WERI-Rb-1 (cell line): ENCODE measurements around the gene NSMCE1.

Experiments
- DNase-seq: peaks from one replicate; pipeline ENCODE4 v3.0.0-alpha.2; 2020
- H3K27ac ChIP-seq: fragments of 250-450 bp; sonication (Bioruptor Pico); 2 replicates; pipeline ENCODE4 v1.5.1; 2020; ENCODE audit warnings: mild to moderate bottlenecking, moderate library complexity
- H3K27me3 ChIP-seq: fragments of 250-450 bp; sonication (Bioruptor Pico); 2 replicates; pipeline ENCODE4 v1.5.1; 2021; ENCODE audit warnings: mild to moderate bottlenecking, low read depth, moderate library complexity; ENCODE audit not compliant: insufficient read depth, severe bottlenecking
- H3K36me3 ChIP-seq: fragments of 250-450 bp; sonication (Bioruptor Pico); 2 replicates; pipeline ENCODE4 v1.5.1; 2020; ENCODE audit warnings: mild to moderate bottlenecking, moderate library complexity
- H3K4me3 ChIP-seq: 2 replicates; pipeline ENCODE4 v1.5.1; 2011; ENCODE audit warnings: low read depth, mild to moderate bottlenecking, control low read depth, low read length
- H3K9me3 ChIP-seq: fragments of 250-450 bp; sonication (Bioruptor Pico); 2 replicates; pipeline ENCODE4 v1.5.1; 2021; ENCODE audit warnings: mild to moderate bottlenecking, moderate library complexity; ENCODE audit not compliant: severe bottlenecking
- TF ChIP-seq, protein P1 (sequence below): IDR thresholded peaks from 2 replicates; pipeline ENCODE4 v1.5.1; 2011; ENCODE audit warnings: low read depth, mild to moderate bottlenecking, control low read depth, inconsistent platforms, low read length

The NSMCE1 gene

GRCh38 chr16:27226976-27227705 is 41.4 kb downstream of the NSMCE1 start:
- H3K27ac ChIP-seq = no peak overlapping the region; the same call in 1 of the 2 replicates
- no peaks in the 10 kb centered on the region for H3K9me3 ChIP-seq
- DNase-seq = no peak
- H3K4me3 ChIP-seq = no peak overlapping the region
- TF ChIP-seq, protein P1, sequence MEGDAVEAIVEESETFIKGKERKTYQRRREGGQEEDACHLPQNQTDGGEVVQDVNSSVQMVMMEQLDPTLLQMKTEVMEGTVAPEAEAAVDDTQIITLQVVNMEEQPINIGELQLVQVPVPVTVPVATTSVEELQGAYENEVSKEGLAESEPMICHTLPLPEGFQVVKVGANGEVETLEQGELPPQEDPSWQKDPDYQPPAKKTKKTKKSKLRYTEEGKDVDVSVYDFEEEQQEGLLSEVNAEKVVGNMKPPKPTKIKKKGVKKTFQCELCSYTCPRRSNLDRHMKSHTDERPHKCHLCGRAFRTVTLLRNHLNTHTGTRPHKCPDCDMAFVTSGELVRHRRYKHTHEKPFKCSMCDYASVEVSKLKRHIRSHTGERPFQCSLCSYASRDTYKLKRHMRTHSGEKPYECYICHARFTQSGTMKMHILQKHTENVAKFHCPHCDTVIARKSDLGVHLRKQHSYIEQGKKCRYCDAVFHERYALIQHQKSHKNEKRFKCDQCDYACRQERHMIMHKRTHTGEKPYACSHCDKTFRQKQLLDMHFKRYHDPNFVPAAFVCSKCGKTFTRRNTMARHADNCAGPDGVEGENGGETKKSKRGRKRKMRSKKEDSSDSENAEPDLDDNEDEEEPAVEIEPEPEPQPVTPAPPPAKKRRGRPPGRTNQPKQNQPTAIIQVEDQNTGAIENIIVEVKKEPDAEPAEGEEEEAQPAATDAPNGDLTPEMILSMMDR = no peak
- H3K27me3 ChIP-seq = no peaks in the 10 kb centered on the region
- no peaks in the 10 kb centered on the region; the same call in 1 of the 2 replicates for H3K36me3 ChIP-seq

DNA sequence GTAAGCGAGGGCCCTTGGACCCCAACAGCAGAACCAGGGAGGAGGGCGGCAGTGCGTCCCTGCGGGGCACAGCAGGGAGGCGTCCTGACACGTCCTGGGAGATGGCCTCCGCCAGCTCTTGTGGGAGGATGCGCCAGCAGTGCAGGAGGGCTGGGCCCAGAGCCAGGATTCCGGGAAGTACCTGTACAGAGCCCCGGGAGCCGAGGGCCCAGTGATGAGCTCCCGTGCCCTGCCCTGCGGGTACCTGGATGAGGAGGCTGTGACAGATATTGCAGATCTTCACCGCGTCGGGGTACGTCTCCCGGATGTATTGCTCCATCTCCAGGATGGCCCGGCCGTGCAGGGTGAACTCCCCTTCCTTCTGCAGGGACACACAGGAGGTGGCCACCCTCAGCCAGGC is 42.1 kb downstream of the NSMCE1 start:
- no peak for DNase-seq
- H3K36me3 ChIP-seq = no peaks in the 10 kb centered on the region; the same call in 1 of the 2 replicates
- H3K27me3 ChIP-seq = no peaks in the 10 kb centered on the region
- H3K27ac ChIP-seq = peak overlapping the region; percentile 43; the same call in 1 of the 2 replicates
- H3K9me3 ChIP-seq = no peaks in the 10 kb centered on the region
- no peak overlapping the region for H3K4me3 ChIP-seq
- TF ChIP-seq, protein P1 = no peak

DNA sequence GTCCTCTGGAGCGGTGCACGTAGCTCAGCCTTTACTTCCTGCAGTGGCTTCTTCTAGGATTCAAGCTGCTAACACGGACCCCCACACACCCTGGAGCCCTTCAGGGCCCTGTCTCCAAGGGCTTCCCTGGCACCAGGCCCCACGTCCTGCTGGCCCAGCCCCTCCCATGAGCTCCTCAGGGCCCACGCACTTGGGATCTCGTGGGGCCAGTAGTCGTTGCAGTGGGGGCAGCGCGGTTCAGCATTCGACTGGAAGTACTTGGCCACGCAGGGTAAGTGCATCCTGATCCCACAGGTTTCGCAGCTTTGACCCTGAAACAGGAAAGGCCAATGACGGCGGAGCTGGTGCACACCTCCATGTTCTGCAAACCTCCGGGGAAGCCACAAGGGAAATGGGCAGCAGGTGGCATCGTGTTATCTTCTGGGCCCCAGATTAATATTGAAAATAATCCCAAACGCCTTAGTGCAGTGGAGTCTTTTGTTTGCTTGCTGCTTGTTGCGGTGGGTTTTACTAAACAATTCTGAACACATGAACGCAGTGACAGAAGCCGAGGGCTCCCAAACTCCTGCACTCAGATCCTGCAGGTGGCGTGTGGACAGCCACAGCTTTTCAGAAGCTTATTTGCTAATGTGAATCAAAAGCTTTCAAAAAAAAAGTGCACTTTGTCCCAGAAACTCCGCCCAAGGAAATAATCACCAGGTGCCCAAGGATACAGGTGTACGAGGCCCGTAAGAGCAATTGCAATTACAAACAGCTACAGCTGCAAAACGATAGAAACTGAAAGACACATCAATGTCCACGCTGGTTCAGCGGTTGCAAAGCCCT is 42.8 kb downstream of the NSMCE1 start:
- H3K27ac ChIP-seq = peak overlapping the region; percentile 43; the same call in 1 of the 2 replicates
- no peak for DNase-seq
- H3K36me3 ChIP-seq = no peaks in the 10 kb centered on the region; the same call in 1 of the 2 replicates
- no peak overlapping the region for H3K4me3 ChIP-seq
- TF ChIP-seq, protein P1 = no peak
- no peaks in the 10 kb centered on the region for H3K27me3 ChIP-seq
- H3K9me3 ChIP-seq = no peaks in the 10 kb centered on the region

DNA sequence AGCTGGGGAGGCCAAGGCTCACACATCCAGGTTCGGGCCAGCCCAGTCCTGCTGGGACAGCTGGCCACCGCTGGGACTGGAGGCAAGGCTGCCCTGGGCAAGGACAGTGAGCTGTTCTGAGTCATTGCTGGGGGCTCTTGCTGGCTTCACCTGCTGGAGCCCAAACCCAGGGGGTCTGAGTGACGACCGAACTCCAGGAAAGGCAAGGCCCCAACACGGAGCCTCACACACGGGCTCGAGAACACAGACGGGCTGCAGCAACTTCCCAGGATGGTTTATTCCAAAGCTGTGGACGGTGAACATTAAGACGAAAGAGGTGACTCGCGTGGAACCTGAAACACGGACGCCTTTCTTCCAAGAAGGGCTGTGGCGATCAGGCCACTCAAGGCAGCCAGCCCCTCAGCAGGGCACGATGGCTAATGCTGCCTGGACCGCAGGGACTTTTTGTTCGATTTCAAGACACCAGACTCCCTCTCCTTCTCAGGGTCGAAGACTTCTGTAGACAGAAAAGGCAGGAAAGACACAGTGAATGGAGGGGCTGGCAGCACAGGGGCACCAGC is 43.8 kb downstream of the NSMCE1 start:
- peak overlapping the region; percentile 18; the same call in 1 of the 2 replicates for H3K27ac ChIP-seq
- no peak for DNase-seq
- no peaks in the 10 kb centered on the region; the same call in 1 of the 2 replicates for H3K36me3 ChIP-seq
- no peak overlapping the region for H3K4me3 ChIP-seq
- TF ChIP-seq, protein P1 = no peak
- no peaks in the 10 kb centered on the region for H3K27me3 ChIP-seq
- H3K9me3 ChIP-seq = no peaks in the 10 kb centered on the region

GRCh38 chr16:27224271-27224737 is 44.3 kb downstream of the NSMCE1 start:
- Histone ChIP-seq H3K9me3 (no peaks in the 10 kb centered on the region), H3K27me3 (no peaks in the 10 kb centered on the region), H3K36me3 (no peaks in the 10 kb centered on the region; the same call in 1 of the 2 replicates), H3K27ac (0 out of 2 replicates have a peak overlapping the region, but pooled peaks have one; percentile 80), H3K4me3 (no peak overlapping the region)
- TF ChIP-seq, protein P1 = no peak
- no peak for DNase-seq
